NCI-H187 (cell line): Measurements from ENCODE around the gene SLC27A1.
"Not testable (repeated sequence)": the region's sequence is repeated elsewhere in the genome, so short reads cannot be mapped to it uniquely, and the experiment has no call there.

Experiments used
- DNase-seq, 2 experiments: peaks; one replicate each; lab custom pipeline; 2025; lab: John Stamatoyannopoulos, UW

SLC27A1 gene

DNA sequence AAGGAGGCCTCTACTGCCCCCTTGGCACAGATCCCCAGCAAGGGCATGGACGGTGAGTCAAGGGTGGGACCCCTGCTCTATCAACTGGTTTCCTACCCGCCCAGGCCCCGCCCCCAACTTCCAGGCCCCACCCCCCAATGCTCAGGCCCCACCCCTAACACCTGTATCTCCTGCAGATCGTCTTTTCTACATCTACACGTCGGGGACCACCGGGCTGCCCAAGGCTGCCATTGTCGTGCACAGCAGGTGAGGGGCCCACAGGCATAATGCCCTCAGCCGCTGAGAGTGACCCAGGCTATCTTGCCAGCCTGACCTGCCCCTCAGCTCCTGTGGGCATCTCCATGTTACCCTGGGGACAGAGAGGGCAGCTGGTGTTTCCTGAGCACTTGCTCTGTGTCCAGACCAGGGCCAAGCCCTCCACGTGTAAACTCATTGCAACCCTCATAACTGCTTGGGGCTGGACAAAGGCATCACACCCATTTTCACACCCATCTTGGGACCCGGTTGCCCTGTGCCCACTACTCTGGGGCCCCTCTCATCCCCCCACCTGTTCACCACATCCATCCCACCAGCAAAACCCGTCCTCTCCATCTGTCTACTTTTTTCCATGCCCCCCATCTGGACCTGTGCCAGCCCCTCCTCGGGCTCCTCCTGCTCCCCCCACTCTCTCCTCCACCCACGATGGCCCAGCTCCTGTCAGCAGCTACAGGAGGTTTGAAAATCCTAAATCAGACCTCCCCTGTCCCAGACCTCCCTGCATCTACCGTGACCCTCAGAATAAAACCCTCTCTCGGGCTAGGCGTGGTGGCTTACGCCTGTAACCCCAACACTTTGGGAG, 17.2 kb downstream of the SLC27A1 start:
- no peak for DNase-seq

DNA sequence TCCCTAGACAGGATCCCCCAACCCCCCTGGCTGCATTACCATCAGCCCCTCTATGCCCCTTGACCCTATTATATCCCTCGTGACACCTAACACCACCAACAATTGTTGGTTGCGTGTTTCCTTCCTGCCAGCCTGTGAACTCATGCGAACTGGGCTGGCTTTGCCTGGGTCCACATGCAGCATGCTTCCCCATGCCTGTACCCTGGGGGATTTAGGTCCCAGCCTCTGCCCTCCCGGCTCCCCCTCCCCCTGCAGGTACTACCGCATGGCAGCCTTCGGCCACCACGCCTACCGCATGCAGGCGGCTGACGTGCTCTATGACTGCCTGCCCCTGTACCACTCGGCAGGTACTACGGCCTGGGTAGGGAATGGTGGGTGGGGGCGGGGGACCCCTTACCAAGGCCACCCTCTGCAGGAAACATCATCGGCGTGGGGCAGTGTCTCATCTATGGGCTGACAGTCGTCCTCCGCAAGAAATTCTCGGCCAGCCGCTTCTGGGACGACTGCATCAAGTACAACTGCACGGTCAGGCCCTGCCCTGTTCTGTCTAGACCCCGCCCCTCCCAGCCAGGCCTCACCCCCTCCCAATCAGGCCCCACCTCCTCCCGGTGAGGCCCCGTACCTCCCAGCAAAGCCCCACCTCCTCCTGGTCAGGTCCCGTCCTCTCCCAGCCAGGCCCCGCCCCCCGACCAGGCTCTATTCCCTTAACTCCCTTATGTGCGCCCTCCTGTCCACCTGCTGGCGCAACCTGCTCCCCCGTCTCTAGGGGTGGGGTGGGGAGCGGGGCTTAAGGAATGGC, 18.5 kb downstream of the SLC27A1 start:
- DNase-seq = no peak

GRCh38 chr19:17489392-17490030, 19.2 kb downstream of the SLC27A1 start:
- DNase-seq = no peak

DNA sequence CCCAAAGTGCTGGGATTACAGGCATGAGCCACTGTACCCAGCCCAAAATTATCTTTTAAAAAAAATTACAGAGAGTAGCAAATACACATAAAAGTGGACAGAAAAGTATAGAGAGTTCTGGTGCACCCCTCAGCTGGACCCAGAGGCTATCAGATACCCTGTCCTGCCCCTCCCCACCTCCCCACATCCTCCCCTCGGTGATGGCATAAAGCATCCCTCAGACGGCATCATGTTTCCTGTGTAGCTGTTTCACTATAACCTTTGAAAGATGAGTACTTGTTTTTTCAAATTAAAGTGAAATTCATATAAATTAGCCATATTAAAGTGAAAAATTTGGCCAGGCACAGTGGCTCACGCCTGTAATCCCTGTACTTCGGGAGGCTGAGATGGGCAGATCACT, 20.1 kb downstream of the SLC27A1 start:
- DNase-seq = no peak

- no peak for DNase-seq
Observed at GRCh38 chr19:17491287-17491686, 21.0 kb downstream of the SLC27A1 start.

GRCh38 chr19:17495639-17496296, 25.4 kb downstream of the SLC27A1 start:
- DNase-seq = no peak

- DNase-seq = no peak
Observed at GRCh38 chr19:17496337-17496997, 26.1 kb downstream of the SLC27A1 start.

DNA sequence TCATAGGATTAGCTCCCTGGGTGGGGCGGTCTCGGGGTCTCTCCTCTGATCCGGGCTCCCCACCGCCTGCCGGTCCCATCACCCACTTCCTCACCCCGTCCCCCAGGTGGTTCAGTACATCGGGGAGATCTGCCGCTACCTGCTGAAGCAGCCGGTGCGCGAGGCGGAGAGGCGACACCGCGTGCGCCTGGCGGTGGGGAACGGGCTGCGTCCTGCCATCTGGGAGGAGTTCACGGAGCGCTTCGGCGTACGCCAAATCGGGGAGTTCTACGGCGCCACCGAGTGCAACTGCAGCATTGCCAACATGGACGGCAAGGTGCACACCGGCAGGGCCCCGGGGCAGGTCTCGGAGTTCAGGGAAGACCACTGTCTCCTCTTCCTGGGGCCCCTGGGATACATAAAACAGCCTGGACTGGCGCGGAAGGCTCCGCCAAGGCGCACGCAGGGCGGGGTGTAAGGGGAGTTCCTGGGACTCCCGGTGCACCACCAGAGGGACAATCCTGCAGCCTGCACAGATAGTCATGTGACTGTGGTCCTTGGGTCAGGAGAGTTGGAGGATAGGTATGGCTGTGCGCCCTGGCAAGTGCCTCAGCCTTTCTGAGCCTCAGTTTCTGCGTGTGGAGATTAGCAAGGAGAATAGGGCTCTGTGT, 26.9 kb downstream of the SLC27A1 start:
- DNase-seq = no peak

DNA sequence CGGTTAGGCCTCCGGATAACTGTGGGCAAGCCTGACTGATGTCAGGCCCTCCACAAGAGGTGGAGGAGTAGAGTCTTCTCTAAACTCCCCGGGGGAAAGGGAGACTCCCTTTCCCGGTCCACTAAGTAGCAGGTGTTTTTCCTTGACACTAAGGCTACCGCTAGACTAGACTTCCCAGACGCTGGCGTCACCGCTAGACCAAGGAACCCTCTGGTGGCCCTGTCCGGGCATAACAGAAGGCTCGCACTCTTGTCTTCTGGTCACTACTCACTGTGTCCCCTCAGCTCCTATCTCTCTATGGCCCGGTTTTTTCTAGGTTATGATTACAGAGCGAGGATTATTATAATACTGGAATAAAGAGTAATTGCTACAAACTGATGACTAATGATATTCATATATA, 28.7 kb downstream of the SLC27A1 start:
- DNase-seq = not testable (repeated sequence)

DNA sequence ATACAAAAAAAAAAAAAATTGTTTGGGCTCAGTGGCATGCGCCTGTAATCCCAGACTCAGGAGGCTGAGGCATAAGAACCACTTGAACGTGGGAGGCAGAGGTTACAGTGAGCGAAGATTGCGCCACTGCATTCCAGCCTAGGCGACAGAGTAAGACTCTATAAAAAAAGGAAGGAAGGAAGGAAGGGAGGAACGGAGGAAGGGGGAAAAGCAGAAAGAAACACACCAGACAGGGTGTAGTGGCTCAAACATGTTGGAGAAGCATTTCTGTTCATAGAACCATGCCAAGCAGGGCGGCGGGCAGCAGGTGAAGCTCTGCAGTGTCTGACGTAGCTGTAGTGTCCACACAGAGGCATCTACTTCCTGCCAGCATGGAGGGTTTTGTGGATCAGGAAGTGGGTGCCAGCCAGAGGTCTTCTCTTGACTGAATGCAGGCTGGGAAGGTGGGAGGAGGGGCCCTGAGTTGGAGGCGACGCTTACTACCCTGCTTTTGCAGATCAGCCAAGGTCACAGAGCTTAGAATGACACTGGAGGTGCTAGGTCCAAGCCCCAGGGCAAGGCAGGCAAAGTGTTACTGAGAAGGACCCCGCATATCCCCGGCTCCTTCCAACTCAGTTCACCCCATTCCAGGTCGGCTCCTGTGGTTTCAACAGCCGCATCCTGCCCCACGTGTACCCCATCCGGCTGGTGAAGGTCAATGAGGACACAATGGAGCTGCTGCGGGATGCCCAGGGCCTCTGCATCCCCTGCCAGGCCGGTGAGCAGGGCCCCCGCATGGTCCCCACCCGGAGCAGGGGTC, 29.5 kb downstream of the SLC27A1 start:
- DNase-seq = no peak

DNA sequence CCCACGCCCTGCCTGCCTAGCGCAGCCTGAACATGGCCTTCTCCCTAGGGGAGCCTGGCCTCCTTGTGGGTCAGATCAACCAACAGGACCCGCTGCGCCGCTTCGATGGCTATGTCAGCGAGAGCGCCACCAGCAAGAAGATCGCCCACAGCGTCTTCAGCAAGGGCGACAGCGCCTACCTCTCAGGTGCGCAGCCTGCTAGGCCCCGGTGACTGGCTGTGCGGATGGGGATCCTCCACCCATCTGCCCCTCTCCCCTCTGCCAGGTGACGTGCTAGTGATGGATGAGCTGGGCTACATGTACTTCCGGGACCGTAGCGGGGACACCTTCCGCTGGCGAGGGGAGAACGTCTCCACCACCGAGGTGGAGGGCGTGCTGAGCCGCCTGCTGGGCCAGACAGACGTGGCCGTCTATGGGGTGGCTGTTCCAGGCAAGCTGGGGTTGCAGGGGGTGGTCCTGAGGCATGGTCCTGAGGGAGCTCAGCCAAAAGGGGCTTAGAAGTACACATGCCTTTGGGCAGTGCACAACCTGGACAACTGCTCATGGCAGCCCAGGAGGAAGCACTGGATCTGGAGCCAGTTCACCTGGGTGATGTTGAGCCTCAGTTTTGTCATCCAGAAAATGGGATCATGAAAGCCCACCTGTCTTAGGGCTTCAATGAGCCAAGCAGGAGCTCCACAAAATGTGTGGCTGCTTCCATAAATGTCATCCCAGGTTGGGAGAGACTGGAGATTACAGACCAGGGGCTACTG, 30.3 kb downstream of the SLC27A1 start:
- no peak for DNase-seq

DNA sequence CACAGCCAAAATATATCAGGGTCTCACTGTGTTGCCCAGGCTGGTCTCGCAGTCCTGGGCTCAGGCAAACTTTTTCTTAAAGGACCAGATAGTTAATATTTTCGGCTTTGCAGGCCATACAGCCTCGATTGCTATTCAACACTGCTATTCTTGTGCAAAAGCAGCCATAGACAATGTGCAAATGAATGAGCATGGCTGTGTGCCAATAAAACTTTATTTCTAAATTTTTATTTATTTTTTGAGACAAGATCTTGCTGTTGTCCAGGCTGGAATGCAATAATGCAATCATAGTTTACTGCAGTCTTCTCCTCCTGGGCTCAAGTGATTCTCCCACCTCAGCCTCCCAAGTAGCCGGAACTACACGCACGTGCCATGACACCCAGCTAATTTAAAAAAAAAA, 32.9 kb downstream of the SLC27A1 start:
- no peak for DNase-seq

DNA sequence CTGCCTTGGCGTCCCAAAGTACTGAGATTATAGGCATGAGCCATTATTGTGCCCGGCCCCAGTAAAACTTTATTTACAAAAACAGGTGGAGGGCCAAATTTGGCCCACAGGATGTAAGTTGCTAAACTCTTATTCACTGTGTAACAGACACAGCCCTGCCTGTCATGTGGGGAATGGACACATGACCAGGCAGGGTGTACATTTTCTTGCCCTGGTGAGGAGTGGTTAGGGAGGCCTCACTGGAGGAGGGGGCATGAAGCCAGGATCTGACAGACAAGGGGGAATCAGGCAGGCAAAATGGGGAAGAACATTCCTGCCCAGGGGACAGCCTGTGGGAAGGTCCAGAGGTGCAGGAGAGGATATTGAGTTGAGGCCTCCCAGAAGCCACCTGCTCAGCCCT, 33.7 kb downstream of the SLC27A1 start:
- DNase-seq = no peak

- DNase-seq = no peak
Observed at GRCh38 chr19:17504456-17504855, 34.1 kb downstream of the SLC27A1 start.

GRCh38 chr19:17505223-17505622, 34.9 kb downstream of the SLC27A1 start:
- no peak for DNase-seq

DNA sequence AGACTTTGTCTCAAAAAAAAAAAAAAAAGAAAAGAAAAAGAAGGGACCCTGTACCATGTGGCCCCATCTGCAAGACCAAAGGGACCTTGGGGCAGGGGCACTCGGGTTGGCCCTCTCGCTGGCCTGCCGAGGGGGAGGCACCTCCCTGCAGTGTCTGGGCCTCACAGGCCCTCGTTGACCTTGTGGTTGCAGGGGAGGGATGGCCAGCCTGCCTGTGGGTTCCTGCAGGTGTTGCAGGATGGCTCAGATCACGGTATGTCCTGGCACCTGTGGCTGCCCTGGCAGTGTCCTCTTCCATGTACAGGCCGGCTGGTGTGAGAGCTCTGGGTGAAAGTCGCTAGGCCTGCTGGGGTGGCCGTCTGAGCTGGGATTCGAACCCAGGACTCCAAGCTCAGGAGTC, 36.4 kb downstream of the SLC27A1 start:
- no peak for DNase-seq

- not testable (repeated sequence) for DNase-seq
Observed at GRCh38 chr19:17508558-17508933, 38.2 kb downstream of the SLC27A1 start.

- no peak for DNase-seq
Observed at GRCh38 chr19:17510220-17510993, 40.1 kb downstream of the SLC27A1 start.
